Transverse colon (tissue), 3 donors: ENCODE data around the gene CRTAP.

Source experiments
- POLR2A ChIP-seq: fragments of 450-650 bp; IDR thresholded peaks from one replicate; pipeline ENCODE4 v1.6.1; 2016; ENCODE audit warnings: antibody characterized with exemption, mild to moderate bottlenecking, moderate library complexity
- TF ChIP-seq, protein P1 (sequence below), 5 experiments: fragments of 200-600 bp in 3 of 5; fragments of 450-650 bp in 2 of 5; sonication (generic) in 3 of 5; IDR thresholded peaks; 1 replicate in 2 of 5; 2 replicates in 3 of 5; pipeline ENCODE4 v1.5.1; 2016 to 2017; ENCODE audit warnings: antibody characterized with exemption in 5 of 5, inconsistent platforms in 3 of 5, mild to moderate bottlenecking in 2 of 5, moderate library complexity in 1 of 5

- no peak for TF ChIP-seq POLR2A
- TF ChIP-seq, protein P1, sequence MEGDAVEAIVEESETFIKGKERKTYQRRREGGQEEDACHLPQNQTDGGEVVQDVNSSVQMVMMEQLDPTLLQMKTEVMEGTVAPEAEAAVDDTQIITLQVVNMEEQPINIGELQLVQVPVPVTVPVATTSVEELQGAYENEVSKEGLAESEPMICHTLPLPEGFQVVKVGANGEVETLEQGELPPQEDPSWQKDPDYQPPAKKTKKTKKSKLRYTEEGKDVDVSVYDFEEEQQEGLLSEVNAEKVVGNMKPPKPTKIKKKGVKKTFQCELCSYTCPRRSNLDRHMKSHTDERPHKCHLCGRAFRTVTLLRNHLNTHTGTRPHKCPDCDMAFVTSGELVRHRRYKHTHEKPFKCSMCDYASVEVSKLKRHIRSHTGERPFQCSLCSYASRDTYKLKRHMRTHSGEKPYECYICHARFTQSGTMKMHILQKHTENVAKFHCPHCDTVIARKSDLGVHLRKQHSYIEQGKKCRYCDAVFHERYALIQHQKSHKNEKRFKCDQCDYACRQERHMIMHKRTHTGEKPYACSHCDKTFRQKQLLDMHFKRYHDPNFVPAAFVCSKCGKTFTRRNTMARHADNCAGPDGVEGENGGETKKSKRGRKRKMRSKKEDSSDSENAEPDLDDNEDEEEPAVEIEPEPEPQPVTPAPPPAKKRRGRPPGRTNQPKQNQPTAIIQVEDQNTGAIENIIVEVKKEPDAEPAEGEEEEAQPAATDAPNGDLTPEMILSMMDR (IDR thresholded peaks at IDR 0.05): no peak
These were observed 10.8 kb downstream of the CRTAP start for GRCh38 chr3:33124638-33125037.
